T-helper 2 cell (primary cell): Measurements from ENCODE around the gene FAM151A.

Experiments used
- DNase-seq, 5 experiments: peaks; one replicate each; pipeline versions ENCODE4 v3.0.0 to v3.0.0-alpha.2; 2012 to 2022
- total RNA-seq, 2 donors: gene quantifications; one replicate each; lab custom pipeline; 2026; lab: John Stamatoyannopoulos, UW

The FAM151A gene
- 0 reads per million in 2 donors for total RNA-seq

DNA sequence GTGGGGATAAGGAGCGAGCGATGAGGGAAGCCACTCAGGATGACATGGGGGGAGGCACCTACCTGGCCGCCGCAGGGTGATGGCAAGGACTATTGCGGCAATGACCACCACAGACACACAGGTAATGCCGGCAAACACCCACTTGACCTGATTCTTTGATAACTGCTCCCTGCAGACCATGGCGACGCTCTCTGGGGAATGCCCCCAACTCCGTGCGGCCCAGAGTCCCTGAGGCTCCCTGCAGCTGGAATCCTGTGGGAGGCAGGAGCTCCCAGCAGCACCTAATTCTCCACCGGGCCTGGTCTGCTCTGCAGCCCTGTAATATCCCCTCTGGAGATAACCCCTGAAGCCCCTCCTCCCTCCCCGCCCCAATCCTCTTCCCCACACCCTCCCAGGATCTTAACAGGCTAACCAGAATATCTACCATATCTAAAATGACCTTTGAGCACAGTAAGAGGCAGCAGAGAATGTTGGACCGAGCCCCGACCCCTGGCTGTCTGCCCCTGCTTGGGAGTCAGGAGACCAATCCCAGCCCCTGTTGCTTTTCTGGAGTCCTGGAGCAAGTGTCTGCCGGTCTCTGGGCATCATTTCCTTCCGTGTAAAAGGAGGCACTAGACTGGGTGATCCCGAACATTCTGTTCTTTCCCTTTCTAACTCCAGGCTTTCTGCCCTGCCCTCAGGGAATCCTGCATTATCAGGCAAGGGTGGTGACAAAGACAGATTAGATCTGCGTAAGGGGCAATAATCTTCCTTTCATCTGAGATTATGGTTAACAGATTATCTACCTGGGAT, at the start of gene FAM151A:
FAM151A (minus strand) TSS at position 310 of the 792 bp plus-strand sequence; CDS start at position 180, 130 bp downstream.
- DNase-seq = no peak

GRCh38 chr1:54671985-54672608, 48.8 kb upstream of the FAM151A start:
- peak in 4 of 5 experiments; percentile 33 to 79 (median 48) for DNase-seq

DNA sequence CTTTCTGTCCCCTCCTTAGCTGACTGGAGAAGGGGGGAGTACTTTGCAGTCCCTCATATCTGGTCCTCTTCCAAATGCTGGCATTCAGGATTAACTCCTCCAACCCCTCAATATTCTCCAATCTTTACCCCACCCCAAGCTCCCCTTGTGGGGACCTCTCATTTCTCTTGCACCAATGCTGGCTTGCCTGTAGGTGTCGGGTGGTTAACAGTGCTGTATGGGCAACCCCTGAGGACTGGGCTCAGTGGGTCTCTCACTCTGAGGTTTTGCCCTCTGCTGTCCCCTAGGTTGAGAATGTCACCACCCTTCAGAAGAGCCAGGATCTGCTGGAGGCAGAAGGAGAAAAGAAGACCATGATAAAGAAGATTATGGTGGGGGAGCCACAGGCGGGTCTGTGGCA, 45.2 kb upstream of the FAM151A start:
- DNase-seq = no peak

- no peak for DNase-seq
Observed at GRCh38 chr1:54667797-54668196, 44.5 kb upstream of the FAM151A start.

- DNase-seq = no peak
Observed at GRCh38 chr1:54666333-54666732, 43.0 kb upstream of the FAM151A start.

- no peak for DNase-seq
Observed at GRCh38 chr1:54665852-54666251, 42.5 kb upstream of the FAM151A start.

GRCh38 chr1:54664364-54664763, 41.0 kb upstream of the FAM151A start:
- DNase-seq = no peak

DNA sequence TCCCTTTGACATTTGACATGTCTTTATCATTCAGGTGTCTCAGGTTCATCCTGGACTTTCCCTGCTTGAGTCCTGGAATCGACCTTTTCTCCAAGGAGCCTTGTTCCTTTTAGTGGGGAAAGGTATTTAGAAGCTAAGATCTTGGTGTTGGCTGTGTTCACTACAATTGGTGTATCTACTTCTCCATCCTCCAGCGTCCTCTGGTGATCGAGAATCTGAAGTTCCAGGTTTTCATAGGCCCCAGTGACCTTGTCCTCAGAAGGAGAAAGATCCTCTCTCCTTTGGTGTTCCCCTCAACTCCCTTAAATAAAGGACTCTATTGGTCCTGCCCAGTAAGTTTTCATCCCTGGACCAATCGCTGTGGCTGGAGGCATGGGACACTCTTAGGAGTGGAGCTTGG, 40.4 kb upstream of the FAM151A start:
- no peak for DNase-seq

- DNase-seq = no peak
Observed at GRCh38 chr1:54658164-54658913, 35.0 kb upstream of the FAM151A start.

- no peak for DNase-seq
Observed at GRCh38 chr1:54653036-54653435, 29.7 kb upstream of the FAM151A start.

DNA sequence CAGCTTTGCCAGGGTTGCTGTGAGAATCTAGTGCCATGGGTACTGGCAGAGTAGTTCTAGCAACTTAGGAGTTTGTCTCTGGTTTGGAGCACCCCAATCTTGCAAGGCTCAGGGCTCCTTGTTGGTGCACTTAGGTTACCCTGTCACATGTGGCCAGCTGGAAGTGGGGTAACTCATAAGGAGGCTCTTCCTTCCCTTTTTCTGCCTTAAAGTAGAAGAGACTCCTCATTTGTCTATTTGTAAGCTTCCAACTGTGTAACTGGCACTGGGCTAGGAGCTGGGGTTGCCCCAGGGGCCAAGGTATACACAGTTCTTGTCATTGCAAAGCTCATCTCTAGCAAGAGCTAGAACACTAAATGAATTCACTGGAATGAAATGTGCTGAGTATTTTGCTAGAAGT, 28.8 kb upstream of the FAM151A start:
- no peak for DNase-seq

DNA sequence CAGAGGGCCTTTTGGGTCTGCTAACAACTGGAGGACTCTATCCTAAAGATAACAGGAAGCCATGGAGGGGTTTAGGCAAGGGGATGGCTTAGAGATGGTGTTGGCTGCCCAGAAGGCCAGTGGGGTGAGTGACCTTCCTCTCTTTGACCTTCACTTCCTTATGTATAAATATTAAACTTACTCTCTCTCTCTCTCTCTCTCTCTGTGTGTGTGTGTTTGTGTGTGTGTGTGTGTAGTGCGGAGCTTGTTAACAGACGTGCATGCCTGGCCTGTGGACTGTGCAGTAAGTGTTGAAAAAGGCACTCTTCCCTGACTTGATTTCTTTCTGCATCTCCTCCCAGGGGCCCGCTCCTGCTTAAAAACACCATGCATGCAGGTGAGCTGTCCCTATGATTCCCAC, 28.3 kb upstream of the FAM151A start:
- DNase-seq = no peak

DNA sequence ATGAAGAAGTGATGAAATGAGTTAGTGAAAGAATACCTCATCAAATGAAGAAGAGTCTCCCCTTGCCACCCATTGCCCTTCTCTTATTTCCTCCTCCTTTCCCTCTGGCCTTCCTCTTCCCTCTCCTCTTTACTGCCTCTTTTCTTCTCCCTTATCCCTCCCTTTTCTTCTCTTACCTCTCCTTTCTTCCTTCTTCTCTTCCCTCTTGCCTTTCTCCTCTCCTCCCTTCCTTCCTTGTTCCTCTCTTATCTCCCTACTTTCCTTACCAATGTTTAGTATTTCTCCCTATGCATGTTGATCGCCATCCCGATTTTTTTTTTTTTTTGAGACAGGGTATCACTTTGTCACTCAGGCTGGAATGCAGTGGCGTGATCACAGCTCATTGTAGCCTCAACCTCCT, 27.1 kb upstream of the FAM151A start:
- DNase-seq = no peak

- DNase-seq = no peak
Observed at GRCh38 chr1:54649921-54650320, 26.6 kb upstream of the FAM151A start.

DNA sequence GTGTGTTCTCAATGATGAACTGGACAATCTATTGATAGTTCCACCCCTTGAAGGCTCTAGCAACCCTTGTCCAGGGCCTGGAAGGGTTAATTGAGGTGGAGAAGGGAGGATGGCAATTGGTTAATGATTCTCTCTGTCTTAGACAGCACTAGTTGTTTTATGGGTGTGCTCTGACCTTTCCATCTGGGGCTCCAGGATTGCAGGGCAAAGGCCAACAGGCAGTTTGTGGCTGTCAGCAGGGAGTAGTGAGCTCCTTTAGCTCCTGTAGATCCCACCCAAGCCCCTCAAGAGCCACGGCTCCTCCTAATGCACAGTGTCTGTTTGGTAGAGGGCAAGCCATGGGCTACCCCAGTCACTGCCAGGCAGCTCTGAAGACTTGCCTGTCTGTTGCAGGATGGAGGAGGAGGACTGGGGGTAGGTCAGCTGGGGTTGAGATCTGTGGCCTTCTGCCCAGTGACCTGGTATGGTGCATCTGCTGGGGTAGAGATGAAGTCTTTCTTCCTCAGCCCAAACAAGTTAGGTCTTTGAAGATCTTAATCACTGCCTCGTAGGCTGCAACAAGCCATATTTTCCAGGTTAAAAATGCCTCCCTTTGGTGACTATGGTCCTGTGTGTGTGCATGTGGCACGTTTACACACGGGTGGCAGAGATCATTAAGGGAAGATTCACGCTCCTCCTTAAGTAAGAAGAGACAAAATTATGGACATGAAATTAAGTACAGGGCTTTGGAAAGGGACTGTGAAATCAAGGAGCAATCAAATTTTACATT, 26.0 kb upstream of the FAM151A start:
- no peak for DNase-seq

- no peak for DNase-seq
Observed at GRCh38 chr1:54645806-54646676, 22.7 kb upstream of the FAM151A start.

DNA sequence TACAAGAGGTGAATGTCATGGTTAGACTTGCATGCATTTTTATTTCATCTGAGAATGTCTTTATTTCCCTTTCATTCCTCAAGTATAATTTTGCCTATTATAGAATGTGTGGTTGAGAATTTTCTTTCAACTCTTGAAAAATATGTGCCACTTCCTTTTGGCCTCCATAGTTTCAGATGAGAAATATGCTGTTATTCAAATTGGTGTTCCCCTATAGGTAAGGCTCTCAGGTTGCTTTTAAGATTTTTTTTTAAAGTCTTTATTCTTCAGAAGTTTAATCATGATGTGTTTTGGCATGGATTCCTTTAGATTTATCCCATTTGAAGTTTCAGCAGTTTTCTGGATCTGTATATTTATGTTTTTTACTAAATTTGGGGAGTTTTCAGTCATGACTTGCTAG, 20.4 kb upstream of the FAM151A start:
- no peak for DNase-seq

DNA sequence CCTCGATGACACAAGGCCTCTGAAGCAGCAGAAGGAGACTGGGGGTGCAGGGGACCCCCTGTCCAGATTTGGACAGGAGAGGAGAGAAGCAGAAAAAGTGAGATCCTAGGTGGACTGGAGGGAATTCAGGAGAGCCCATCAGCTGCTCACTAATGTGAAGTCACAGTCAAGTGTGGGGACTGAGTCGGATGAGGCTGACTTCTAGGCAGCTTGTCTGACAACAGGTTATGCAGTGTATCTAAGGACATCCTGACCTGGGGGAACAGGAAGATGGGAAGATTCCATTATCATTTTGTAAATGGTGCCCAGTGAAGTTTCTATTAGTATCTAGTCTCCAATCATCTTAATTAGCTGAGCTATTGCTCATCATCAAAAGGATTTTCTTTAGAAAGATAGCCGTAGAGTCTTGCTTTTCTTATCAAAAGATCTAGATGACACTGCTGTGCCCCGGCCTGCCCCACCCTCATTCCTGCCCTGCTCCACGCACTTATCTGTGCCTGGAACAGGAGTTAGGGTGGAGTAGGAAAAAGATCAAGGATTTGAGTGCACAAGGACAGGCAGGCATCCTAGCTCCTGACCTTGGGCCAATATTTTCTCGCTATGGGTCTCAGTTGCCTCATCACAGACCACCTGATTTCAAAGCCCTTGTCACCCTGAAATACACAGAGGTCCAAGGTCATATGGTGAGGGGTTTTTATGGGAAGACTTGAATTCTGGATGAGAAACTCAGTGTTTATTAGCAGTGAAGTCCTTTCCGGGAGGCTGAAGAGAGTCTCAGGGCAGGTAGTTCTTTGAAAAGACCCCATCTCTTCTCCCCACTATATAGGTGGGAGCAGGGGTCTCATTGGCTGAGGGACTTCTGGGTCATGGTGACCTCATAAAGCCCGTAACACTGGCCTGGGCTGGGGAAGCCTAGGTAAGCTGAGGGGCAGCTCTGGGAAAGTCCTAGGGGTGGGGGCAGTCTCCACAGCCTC, 17.8 kb upstream of the FAM151A start, which contains the start of gene MROH7:
MROH7 (plus strand) TSS at position 924 of the 974 bp plus-strand sequence. CDS start 11,141 bp downstream, outside the sequence.
- DNase-seq = no peak

- no peak for DNase-seq
Observed at GRCh38 chr1:54640361-54640760, 17.0 kb upstream of the FAM151A start.
